GM19328 (cell line): ENCODE data around the gene VASP.

ENCODE experiments used
- ATAC-seq: cut with Tn5 transposase; IDR thresholded peaks from one replicate; pipeline ENCODE4 v1.9.1; 2021; ENCODE audit warnings: mild to moderate bottlenecking, moderate library complexity; ENCODE audit not compliant: unreplicated experiment

VASP gene

DNA sequence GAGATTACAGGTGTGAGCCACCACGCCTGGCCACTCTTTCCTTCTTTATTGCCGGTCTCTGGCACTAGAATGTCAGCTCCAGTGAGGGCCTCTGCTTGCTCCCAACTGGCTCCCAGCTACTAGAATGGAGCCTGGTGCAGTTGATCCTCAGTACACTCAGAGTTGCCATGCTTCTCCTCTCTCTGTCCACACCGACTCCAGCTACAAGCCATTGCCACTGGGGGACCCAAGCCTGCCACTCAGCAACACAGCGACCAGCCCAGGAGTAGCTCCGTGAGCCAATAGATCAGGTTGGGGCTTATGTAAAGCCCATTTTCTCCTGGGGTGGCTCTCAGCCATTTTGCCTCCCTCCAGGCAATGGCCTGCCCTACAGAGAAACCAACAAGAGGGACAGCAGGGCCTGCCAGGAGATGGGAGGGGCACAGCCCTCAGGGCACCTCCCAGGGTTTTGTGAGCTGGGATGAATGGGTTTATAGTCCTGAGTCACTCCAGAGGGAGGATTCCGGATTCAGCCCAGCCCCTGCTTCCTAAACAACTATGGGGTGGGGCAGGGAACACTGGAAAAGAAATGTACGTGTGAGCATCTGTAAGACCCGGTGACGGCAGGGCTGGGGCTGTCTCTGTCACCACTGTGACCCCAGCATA lies 40.8 kb downstream of the VASP start:
- no peak for ATAC-seq

DNA sequence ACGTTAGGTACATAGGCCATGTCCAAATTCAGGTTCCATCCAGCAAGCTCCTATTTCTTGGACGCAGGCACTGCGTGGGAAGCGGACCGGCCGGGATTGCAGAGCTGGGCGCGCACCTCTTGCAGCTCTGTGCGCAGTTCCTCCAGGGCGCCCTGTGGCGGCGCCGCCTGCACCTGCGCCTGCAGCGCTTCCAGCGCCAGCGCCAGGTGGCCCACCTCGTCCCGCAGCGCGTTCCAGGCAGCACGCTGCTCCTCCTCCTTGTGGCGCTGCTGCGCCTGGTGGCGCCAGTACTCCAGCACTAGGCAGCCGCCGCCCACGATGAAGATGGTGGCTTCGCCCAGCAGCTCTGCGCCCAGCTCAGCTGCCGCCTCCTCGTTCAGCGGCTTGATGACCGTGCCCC lies 46.2 kb downstream of the VASP start:
- ATAC-seq, result no peak

DNA sequence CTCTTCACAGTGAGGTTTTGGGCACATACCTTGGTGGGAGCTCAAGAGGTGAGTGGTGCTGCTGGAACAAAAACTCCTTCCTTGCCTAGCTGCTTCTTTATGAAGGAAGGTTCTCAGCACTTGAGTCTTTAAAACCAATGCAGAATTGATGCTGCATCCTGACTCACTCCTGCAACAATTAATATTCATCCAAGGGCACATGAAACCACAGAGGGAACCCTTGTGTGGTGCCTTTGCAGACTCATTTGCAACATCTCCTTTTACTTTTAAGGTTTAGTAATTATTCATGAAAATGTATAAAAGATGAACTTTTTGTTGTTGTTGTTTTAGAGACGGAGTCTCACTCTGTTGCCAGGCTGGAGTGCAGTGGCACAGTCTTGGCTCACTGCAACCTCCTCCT lies 47.2 kb downstream of the VASP start:
- no peak for ATAC-seq

DNA sequence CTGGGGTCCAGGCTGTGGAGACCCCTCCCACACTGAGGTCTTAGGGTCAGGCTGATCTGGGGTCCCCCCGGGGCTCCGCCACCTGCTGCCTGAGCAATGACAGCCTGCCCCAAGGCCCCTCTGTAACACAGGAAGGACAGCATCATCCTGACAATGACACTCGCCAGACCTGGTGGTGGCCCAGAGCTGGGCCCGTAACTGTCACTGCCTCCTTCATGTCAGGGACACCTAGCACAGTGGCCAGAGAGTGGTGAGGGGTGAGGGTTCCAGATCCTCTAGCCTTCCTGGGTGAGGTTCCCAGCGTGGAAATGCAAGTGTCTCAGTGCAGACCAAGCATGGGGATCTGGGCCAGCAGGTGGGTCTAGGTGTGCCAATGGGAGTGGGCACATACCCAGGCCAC lies 49.6 kb downstream of the VASP start:
- no peak for ATAC-seq

DNA sequence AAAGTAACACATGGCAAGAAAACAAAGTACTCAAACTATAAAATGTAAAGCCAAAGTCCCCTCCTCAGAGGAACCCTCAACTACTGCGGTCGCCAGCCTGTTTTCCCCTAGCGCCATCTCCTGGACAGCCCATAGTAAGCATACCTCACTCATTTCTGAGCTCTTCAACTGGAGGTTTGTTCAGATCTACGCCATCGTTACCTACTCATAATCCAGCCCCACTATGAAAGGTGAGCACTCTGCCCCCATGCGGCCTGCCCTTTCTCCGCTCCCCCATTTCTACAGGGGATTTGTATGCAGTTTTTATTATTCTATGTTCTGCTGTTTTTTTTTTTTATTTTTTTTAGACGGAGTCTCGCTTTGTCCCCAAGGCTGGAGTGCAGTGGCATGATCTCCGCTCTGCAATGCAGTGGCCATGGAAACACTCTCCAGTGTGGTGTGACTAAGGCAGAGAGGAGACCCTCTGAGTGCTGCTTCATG lies 51.2 kb downstream of the VASP start:
- no peak for ATAC-seq

DNA sequence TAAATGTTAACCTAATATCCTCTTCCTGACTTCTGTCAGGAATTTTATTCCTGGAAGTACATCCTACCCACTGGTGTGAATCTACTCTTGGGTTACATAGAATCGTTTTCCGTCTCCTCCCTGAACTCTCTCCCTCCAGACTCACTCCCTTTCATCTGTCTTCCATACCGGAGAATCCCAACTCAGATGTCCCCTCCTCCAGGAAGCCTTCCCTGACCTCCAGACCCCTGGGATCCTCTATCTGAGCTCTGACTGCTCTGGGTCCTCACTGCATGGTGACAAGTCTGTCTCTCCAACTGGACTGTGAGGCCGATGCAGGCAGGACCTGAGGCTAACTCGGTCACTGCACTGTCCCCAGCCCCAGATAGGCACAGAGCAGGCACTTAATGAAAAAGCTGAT lies 52.8 kb downstream of the VASP start:
- no peak for ATAC-seq

DNA sequence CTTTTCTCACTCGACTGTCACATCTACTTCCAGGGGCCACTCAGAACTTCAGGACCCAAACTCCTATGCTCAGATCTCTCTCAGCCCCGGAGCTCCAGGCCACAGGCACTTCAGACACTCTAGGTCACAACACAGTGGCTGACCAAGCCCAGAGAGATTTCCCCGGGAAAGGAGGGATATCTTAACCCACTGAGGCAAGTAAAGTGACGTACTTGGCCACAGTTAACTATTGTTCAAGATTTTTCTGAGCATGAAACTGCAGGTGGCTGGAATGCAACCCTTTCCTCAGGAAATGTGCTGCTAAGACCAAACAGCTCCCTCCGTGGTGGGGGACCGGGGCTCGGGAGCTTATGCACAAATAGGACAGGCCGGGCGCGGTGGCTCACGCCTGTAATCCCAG lies 53.4 kb downstream of the VASP start:
- ATAC-seq, result no peak

DNA sequence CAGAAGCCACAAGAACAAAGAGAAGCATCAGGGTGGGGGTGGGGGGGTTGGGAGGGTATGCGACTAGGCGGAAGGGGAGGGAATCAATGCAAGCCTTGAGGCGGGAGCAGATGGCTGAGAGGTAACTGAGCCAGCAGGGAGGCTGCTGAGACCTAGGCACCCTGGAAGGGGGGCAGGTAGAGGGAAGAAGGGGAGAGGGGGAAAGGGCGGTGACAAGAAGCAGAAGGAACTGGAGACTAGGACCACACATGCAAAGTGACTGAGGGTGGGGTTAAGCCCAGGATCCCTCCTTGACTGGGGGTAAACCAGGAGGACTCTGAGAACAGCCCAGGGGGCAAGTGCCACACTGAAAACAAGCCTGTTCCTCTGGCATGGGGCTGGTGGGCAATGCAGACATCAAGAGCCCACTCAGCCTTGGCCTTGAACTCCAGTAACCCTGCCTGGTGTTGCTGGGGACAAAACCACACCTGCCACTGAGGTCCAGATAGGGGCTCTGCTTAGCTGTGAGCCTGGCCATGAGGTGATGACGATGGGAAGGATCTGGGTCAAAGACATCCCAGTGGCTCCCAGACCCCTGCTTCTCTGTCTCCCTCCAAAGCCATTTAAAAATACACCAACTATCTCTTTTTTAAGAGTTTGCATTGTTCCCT lies 57.0 kb downstream of the VASP start:
- ATAC-seq, result no peak

DNA sequence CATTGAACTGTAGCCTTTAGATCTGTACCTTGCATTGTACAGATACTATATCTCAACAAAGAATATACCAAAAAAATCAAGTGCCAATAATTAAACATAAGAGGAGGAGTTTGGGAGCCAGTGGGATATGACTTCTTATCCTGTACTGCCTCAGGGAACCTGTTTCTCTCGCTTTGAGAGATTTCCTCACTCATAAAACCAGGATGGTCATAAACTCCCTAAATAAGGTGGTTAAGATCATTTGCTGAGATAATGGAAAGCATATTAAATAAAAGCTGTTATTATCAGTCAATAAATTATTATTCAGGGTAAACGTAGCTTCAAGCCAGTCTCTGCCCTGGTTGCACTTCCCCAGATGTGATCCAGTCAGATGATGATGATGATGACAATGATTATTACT lies 60.3 kb downstream of the VASP start:
- ATAC-seq, result no peak

DNA sequence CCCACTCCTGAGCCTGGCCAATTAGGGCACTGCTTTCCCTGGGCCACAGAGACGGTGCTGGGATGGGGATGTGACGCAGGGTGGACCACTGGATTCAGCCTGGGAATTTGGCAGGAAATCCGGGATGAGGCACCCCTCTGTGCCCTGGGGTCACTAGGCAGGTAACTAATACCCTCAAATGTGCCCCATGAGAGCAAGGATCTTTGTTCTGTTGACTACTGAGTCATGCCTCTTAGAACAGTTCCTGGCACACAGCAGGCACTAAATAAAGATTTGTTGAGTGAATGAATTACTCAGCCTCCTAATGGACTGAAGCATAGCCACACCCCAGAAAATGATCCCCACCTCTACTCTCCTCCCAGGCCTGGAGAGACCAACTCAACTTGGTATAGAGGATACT lies 61.5 kb downstream of the VASP start:
- ATAC-seq, result no peak

DNA sequence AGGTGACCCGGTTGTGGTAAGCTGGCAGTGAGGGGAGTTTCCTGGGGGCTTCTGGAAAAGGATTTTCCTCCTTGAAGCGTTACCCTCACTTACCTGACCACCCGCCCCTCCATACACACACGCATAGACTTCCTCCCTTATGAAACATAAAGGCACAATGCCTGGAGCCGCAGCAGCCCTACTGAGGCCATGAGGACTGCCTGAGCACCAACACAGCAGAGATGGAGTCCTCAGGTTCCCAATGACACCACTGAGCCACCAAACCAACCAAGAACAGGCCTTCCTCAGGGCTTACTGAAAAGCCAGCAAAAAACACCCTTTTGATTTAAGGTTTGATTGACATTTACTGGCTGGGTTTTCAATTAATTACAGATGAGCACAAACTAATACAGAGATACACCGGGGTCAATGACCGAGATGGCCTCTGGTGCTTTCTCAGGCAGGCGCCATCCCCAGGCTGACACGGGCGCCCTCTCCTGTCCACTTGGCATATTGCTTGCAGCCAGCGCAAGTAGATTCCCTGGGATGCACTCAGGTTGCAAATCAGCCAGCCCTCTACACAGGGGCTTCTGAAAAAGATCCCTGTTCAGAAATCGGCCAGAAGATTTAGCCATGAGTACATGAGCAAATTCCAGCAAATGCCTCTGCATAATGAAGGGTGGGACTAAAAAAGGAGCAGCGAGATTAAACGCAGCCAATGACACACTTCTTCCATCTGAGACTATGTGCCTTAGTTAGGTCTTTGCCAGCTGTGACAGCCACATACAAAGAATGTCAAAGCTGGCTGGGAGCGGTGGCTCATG lies 62.5 kb downstream of the VASP start:
- ATAC-seq, result no peak

DNA sequence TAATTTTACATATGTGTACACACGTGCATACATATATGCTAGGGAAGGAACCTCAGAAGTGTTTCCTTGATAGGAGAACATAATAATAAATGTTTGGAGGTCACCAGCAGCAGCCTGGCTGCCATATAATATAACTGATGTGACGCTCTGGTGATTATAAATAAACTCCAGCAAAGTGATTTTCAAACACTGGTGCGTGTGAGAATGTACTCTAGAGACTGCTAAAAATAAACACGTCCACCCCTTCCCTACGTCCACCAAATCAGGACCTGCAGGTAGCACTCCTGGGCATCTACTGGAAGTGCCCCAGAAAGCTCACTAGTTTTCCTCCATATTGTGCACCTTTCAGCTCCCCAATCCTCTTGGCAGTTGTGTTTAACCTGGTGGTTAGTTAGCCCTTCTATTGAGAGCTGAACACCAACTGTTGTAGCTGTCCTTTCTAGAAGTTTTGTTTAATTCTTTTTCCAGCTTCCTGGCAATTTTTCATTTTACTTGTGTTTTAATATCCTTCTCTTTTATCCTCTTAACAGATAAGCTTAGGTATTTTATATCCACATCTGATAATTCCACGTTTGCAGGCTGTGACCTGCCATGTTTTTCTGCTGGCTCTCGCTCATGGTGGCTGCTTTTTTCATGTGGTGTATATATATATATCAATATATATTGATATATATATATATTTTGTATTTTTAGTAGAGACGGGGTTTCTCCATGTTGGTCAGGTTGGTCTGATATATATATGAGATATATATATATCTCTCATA lies 64.4 kb downstream of the VASP start:
- ATAC-seq, result no peak

DNA sequence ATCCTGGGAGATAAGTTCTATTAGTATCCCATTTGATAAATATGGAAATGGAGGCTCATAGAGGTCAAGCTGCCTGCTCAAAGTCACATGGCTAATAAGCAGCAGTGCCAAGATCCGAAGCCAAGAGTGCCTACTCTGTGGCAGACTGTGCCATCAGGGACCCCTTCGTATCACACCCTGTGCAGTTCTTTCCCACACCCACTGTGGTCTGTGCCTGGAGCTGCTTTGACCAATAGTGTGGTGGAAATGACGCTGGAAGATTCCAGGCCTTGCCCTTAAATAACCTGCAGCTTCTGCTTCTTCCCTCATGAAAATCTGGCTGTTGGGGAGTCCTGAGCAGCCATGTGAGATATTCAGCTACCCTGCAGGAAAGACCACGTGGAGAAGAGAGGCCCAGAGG lies 67.2 kb downstream of the VASP start:
- no peak for ATAC-seq

DNA sequence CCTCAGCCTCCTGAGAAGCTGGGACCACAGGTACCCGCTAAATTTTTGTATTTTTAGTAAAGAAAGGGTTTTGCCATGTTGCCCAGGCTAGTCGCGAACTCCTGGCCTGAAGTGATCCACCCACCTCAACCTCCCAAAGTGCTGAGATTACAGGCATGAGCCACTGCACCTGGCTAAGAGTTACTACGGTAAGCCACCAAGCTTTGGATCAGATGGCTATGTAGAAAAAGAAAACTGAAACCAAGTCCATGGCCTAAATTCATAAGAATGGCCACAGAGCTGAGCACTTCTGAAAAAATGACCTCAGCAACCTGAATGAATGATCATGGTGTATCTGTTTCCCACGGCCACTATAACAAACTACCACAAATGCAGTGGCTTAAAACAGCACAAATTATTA lies 67.9 kb downstream of the VASP start:
- no peak for ATAC-seq
